Keratinocyte (primary cell): ENCODE results near the gene EIF2D. TPM values are rescaled to one million over a fixed set of nuclear protein-coding genes. Genes with fewer than 3 reads are reported as not detected.

ENCODE experiments used
- DNase-seq: peaks from one replicate; pipeline ENCODE4 v3.0.0-alpha.2; 2011; ENCODE audit warnings: low read depth, missing footprints, low spot score
- FAIRE-seq: peaks from 2 replicates; lab custom pipeline; 2011; peaks lifted over from hg19 to GRCh38; lab: Jason Lieb, UNC
- H2AFZ ChIP-seq: 2 replicates; pipeline ENCODE4 v1.6.0; 2012; ENCODE audit warnings: low read length, control low read depth, inconsistent platforms; ENCODE audit not compliant: control insufficient read depth
- H3K27ac ChIP-seq: 2 replicates; pipeline ENCODE4 v1.5.1; 2011; ENCODE audit warnings: low read length; ENCODE audit not compliant: control insufficient read depth, insufficient read depth
- H3K27me3 ChIP-seq: 3 replicates; pipeline ENCODE4 v1.6.0; 2011; ENCODE audit warnings: low read length; ENCODE audit not compliant: control insufficient read depth, insufficient read depth; ENCODE audit errors: extremely low read depth
- H3K36me3 ChIP-seq, 2 experiments: 2 replicates in 1 of 2; 3 replicates in 1 of 2; pipeline ENCODE4 v1.5.1; 2011; ENCODE audit warnings: low read length in 2 of 2, mild to moderate bottlenecking in 1 of 2; ENCODE audit not compliant: control insufficient read depth in 2 of 2, insufficient read depth in 2 of 2; ENCODE audit errors: extremely low read depth in 1 of 2
- H3K4me1 ChIP-seq: 3 replicates; pipeline ENCODE4 v1.5.1; 2011; ENCODE audit warnings: low read length; ENCODE audit not compliant: control insufficient read depth, insufficient read depth; ENCODE audit errors: extremely low read depth
- H3K4me2 ChIP-seq: 3 replicates; pipeline ENCODE4 v1.6.0; 2011; ENCODE audit warnings: low read depth, low read length; ENCODE audit not compliant: control insufficient read depth, insufficient read depth; ENCODE audit errors: extremely low read depth
- H3K4me3 ChIP-seq, 3 experiments: fragments of 200-600 bp in 1 of 3; sonication (generic) in 1 of 3; 2 replicates in 2 of 3; 3 replicates in 1 of 3; pipeline ENCODE4 v1.5.1; 2011 to 2016; ENCODE audit warnings: low read length in 3 of 3, mild to moderate bottlenecking in 3 of 3, control low read depth in 2 of 3, inconsistent platforms in 1 of 3, low read depth in 1 of 3, mixed read lengths in 1 of 3, mixed run types in 1 of 3, moderate library complexity in 1 of 3; ENCODE audit not compliant: control insufficient read depth in 2 of 3, insufficient read depth in 2 of 3; ENCODE audit errors: extremely low read depth in 1 of 3
- H3K79me2 ChIP-seq: 2 replicates; pipeline ENCODE4 v1.6.0; 2012; ENCODE audit warnings: low read length; ENCODE audit not compliant: control insufficient read depth, insufficient read depth
- H3K9ac ChIP-seq: 3 replicates; pipeline ENCODE4 v1.6.0; 2011; ENCODE audit warnings: low read length; ENCODE audit not compliant: control insufficient read depth, insufficient read depth; ENCODE audit errors: extremely low read depth
- H3K9me1 ChIP-seq: 3 replicates; pipeline ENCODE4 v1.6.0; 2011; ENCODE audit warnings: low read length; ENCODE audit not compliant: control insufficient read depth, insufficient read depth; ENCODE audit errors: extremely low read depth
- H3K9me3 ChIP-seq: 2 replicates; pipeline ENCODE4 v1.5.1; 2012; ENCODE audit warnings: low read depth, low read length; ENCODE audit not compliant: control insufficient read depth
- H4K20me1 ChIP-seq: 3 replicates; pipeline ENCODE4 v1.6.0; 2011; ENCODE audit warnings: low read length; ENCODE audit not compliant: control insufficient read depth, insufficient read depth; ENCODE audit errors: extremely low read depth
- EZH2 ChIP-seq: IDR thresholded peaks from one replicate; pipeline ENCODE4 v1.6.1; 2012; ENCODE audit warnings: inconsistent platforms, mild to moderate bottlenecking, low read length, moderate library complexity
- dilution Hi-C: fragments of 300-500 bp; cut with MboI; formaldehyde crosslinking; loops from one replicate; pipeline ENCODE4 v1.7.0; 2020; ENCODE audit warnings: low sequenced_read_pairs; ENCODE audit not compliant: extremely low pct_ligation_motif_present
- polyA plus RNA-seq, 5 experiments: library from polyadenylated mRNA; depleted of rRNA in 3 of 5; stranded (reverse) in 3 of 5; stranded (forward) in 1 of 5; unstranded in 1 of 5; fragments of >200 nt; gene quantifications; 1 replicate in 1 of 5; 2 replicates in 3 of 5; 3 replicates in 1 of 5; pipeline versions ENCODE4 v1.2.1 to v1.2.3, GENCODE V29; 2011 to 2012; ENCODE audit warnings: missing spikeins in 2 of 5, low read depth in 1 of 5, low replicate concordance in 1 of 5
- TF ChIP-seq, protein P1 (sequence below), 3 experiments: IDR thresholded peaks in 1 of 3; conservative IDR thresholded peaks in 1 of 3; optimal IDR thresholded peaks in 1 of 3; 2 replicates in 2 of 3; 3 replicates in 1 of 3; pipeline versions ENCODE3 to v1.5.1; 2011; ENCODE audit warnings: low read length in 3 of 3, mild to moderate bottlenecking in 3 of 3, moderate library complexity in 2 of 3, control low read depth in 1 of 3, inconsistent platforms in 1 of 3; ENCODE audit not compliant: insufficient read depth in 2 of 3; ENCODE audit errors: extremely low read depth in 1 of 3

Gene EIF2D
- polyA plus RNA-seq, 1 donor (not counting 4 experiments of a cell fraction or from before 2014, with no cell fraction given) = 60.6 TPM

DNA sequence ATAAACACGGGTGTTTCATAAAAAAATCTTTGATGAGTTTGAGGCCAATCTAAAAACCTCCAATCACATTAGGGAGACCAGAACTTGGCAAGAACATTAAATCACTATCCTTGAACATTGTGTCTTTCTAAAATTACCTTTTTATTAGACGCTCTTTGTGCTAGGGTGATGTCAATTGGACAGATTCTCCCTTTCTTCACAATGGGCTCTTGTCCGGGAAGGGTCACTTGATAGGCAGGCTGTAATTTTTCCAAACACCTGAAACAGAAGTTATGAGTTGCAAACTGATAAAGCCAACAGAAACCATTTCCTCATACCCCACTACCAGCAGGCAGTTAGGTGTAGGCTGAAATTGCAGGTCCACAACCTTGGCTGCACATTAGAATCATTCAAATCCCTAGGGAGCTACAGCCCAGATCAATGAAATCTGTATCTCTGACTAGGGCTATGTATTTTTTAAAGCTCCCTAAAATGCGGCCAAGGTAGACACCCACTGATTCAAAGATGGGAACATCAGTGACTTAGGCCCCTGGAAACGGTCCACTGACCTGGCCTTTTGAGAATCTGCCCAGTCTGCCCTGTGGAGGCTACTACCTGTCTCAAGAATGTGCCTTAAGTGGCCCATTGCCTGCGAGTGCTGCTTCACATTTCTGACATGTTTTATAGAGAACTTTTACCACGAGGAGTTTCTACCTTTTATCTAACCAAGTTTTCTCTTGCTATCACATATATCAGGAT, 16.5 kb downstream of the EIF2D start:
- no peaks in the 10 kb centered on the region for H3K9me1 ChIP-seq
- no peaks in the 10 kb centered on the region for H3K27me3 ChIP-seq
- no peaks in the 10 kb centered on the region for H4K20me1 ChIP-seq
- no peak overlapping the region for H3K9ac ChIP-seq
- no peaks in the 10 kb centered on the region for H3K9me3 ChIP-seq
- H3K27ac ChIP-seq = no peak overlapping the region
- H2AFZ ChIP-seq = no peak overlapping the region
- DNase-seq (no peak), FAIRE-seq (no peak)
- no peak for TF ChIP-seq EZH2
- TF ChIP-seq, protein P1, sequence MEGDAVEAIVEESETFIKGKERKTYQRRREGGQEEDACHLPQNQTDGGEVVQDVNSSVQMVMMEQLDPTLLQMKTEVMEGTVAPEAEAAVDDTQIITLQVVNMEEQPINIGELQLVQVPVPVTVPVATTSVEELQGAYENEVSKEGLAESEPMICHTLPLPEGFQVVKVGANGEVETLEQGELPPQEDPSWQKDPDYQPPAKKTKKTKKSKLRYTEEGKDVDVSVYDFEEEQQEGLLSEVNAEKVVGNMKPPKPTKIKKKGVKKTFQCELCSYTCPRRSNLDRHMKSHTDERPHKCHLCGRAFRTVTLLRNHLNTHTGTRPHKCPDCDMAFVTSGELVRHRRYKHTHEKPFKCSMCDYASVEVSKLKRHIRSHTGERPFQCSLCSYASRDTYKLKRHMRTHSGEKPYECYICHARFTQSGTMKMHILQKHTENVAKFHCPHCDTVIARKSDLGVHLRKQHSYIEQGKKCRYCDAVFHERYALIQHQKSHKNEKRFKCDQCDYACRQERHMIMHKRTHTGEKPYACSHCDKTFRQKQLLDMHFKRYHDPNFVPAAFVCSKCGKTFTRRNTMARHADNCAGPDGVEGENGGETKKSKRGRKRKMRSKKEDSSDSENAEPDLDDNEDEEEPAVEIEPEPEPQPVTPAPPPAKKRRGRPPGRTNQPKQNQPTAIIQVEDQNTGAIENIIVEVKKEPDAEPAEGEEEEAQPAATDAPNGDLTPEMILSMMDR (optimal IDR thresholded peaks at IDR 0.05 in 1 of 3, IDR thresholded peaks at IDR 0.05 in 1 of 3, conservative IDR thresholded peaks at IDR 0.05 in 1 of 3; ENCODE audit: extremely low read depth in 1 of 3, insufficient read depth in 2 of 3, low read length in 3 of 3) = no peak
- peaks cover 5% of the 10 kb centered on the region for H3K4me1 ChIP-seq
- peaks cover 30 to 38% of the 10 kb centered on the region in 2 experiments for H3K36me3 ChIP-seq
- H3K79me2 ChIP-seq = no peaks in the 10 kb centered on the region
- dilution Hi-C loops = no loop called here
- no peak overlapping the region for H3K4me3 ChIP-seq
- H3K4me2 ChIP-seq = no peak overlapping the region

DNA sequence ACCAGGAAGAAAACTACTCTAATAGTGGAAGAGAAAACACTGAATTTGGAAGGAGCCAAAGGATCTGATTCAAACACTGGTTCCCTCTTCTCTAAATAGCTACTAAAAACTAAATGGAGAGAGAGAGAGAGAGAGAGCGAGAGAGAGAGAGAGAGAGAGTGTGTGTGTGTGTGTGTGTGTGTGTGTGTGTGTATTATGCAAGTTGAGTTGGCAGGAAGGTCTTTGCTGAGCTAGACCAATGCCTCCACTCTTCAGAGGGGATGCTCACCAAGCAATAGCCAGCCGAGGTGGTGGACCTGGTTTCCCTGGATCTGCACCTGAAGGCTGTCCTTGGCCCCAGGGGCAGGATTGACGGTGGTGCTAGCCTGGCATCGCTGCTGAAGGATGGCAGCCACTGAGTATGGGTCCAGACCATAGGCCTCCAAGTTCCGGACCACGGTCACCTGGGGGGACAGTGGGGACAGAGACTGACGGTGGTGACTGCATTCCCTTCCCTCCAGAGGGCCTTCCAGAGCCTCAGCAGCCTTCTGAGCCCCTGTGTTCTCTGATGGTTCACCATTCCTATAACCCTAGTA, 18.8 kb downstream of the EIF2D start:
- Histone ChIP-seq H4K20me1 (no peaks in the 10 kb centered on the region), H3K36me3 (peaks cover 19 to 29% of the 10 kb centered on the region in 2 experiments), H3K9me3 (no peaks in the 10 kb centered on the region), H3K9me1 (no peaks in the 10 kb centered on the region), H3K4me3 (no peak overlapping the region), H2AFZ (no peak overlapping the region), H3K4me2 (no peak overlapping the region), H3K27me3 (no peaks in the 10 kb centered on the region), H3K9ac (no peak overlapping the region), H3K4me1 (peaks cover 28% of the 10 kb centered on the region), H3K79me2 (no peaks in the 10 kb centered on the region), H3K27ac (no peak overlapping the region)
- dilution Hi-C loops = no loop called here
- FAIRE-seq (no peak), DNase-seq (no peak)
- TF ChIP-seq, protein P1 (optimal IDR thresholded peaks at IDR 0.05 in 1 of 3, IDR thresholded peaks at IDR 0.05 in 1 of 3, conservative IDR thresholded peaks at IDR 0.05 in 1 of 3; ENCODE audit: extremely low read depth in 1 of 3, insufficient read depth in 2 of 3, low read length in 3 of 3) = no peak
- TF ChIP-seq EZH2 = no peak
